Fibroblast of the aortic adventitia (primary cell): Measurements from ENCODE around the gene MAST2. TPM values are rescaled to one million over a fixed set of nuclear protein-coding genes. Genes with fewer than 3 reads are reported as not detected.

Experiments
- DNase-seq: peaks from one replicate; pipeline ENCODE4 v3.0.0-alpha.2; 2010; ENCODE audit warnings: low read depth
- H3K4me3 ChIP-seq: 2 replicates; pipeline ENCODE4 v1.5.1; 2011; ENCODE audit warnings: low read depth, mild to moderate bottlenecking, control low read depth, low read length, moderate library complexity
- total RNA-seq: library from RNA; depleted of rRNA; stranded (reverse); fragments of >200 nt; gene quantifications from 2 replicates; pipeline ENCODE4 v1.2.3, GENCODE V29; 2012; ENCODE audit warnings: low replicate concordance
- TF ChIP-seq, protein P1 (sequence below): IDR thresholded peaks from 2 replicates; pipeline ENCODE4 v1.5.1; 2011; ENCODE audit warnings: mild to moderate bottlenecking, low read length, control low read depth, inconsistent platforms; ENCODE audit not compliant: insufficient read depth

MAST2 gene
- total RNA-seq, 1 donor: 28.3 TPM

DNA sequence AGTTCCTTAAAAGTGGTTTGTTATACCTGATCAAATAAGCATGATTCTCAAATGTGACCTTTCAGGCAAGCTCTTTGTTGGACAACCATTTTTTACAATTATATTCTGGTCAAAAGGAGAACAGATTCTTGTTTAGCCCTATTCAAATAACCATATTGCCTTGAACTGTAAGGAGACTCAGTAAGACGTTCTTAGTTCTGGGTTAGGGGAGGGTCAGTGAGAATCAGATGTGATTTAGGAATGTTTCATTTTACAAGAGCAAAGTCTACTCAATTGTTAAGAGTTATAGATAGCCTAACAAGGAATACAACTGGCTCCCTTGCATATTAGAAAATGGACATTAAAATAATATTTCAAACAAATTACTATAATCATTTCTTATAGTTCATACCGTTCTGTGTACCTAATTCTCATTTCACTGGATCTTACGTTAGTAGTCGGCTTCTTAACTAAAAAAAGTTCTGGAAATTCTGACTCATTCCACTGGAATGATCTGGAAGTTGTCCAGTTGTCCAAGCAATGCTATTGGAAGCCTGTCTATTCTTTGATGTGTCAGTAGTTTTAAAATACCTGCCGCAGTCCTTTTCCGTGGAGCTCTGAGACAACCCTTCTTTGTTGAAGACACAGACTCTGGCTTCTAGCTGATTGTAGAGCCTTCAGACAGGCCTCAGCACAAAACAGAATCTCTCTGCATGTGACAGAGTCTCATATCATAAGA lies 88.8 kb downstream of the MAST2 start:
- H3K4me3 ChIP-seq: no peak overlapping the region
- peak; percentile 94 for DNase-seq
- TF ChIP-seq, protein P1, sequence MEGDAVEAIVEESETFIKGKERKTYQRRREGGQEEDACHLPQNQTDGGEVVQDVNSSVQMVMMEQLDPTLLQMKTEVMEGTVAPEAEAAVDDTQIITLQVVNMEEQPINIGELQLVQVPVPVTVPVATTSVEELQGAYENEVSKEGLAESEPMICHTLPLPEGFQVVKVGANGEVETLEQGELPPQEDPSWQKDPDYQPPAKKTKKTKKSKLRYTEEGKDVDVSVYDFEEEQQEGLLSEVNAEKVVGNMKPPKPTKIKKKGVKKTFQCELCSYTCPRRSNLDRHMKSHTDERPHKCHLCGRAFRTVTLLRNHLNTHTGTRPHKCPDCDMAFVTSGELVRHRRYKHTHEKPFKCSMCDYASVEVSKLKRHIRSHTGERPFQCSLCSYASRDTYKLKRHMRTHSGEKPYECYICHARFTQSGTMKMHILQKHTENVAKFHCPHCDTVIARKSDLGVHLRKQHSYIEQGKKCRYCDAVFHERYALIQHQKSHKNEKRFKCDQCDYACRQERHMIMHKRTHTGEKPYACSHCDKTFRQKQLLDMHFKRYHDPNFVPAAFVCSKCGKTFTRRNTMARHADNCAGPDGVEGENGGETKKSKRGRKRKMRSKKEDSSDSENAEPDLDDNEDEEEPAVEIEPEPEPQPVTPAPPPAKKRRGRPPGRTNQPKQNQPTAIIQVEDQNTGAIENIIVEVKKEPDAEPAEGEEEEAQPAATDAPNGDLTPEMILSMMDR: no peak

DNA sequence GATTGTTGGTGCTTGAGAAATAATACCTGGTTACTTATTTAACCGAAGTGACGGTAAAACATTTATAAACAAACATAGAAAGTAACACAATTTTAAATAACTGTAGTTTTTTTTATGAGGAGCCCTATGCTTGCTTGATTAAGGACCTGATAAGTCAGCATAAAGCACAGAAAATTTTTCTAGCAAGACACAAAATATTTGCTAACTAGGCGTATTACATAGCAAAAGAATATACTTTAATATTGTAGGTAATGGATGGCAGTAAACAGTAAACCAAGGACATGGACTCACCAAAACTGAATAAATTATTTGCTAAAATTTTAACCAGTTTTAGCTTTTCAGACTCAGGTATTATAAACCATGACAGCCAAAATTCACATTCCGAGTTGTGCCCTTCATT lies 90.9 kb downstream of the MAST2 start:
- TF ChIP-seq, protein P1: no peak

DNA sequence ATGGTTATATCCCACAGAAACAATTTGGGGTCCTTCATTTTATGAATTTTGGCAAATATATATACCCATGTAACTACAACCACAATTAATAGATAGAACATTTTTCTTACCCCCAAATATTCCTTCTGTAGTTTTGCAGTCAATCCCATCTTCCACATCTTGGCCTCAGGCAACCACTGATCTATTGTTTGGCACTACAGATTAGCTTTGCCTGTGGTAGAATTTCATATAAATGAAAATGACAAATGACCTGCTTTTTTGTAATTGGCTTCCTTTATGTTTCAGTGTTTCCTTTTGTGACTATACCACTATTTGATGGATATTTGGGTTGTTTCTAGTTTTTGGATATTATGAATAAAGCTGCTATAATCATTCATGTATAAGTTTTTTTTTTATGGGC lies 91.5 kb downstream of the MAST2 start:
- DNase-seq: no peak
- TF ChIP-seq, protein P1: no peak
- no peak overlapping the region for H3K4me3 ChIP-seq

More for the DNA sequence above, 90.9 kb downstream of the MAST2 start:
- no peak overlapping the region for H3K4me3 ChIP-seq
- no peak for DNase-seq

DNA sequence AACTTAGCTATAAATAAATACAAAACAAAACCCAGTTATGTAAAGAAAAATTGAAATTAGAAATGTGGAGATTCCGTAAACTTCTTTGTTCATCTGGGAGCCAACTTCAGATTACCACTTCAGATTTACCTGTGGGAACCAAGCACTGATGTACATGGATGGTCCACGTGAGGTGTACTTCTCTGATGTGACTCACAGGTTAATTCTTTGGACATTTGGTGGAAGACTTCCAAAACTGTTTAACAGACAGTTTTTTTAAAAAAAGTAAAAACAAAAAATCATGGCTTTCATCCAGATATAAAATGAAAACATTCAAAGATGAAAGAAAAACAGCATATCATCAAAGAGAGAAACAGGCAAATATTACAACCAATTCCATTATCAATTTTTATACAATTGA lies 92.0 kb downstream of the MAST2 start:
- TF ChIP-seq, protein P1: no peak
- DNase-seq: no peak

DNA sequence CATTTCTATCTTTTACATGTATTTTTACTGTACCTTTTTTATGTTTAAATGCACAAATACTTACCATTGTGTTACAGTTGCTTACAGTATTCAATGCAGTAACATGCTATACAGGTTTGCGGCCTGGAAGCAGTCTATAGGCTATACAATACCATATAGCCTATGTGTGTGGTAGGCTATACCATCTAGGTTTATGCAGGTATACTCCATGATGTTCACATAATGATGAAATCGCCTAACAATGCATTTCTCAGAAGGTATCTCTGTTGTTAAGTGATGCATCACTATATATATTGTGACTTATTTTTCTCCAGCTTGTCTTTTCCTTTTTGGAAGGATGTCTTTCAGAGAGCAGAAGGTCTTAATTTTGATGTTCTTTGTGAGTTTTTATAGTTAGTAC lies 103.5 kb downstream of the MAST2 start:
- DNase-seq: no peak
- no peak overlapping the region for H3K4me3 ChIP-seq
- TF ChIP-seq, protein P1: no peak

More for the DNA sequence above, 92.0 kb downstream of the MAST2 start:
- H3K4me3 ChIP-seq: no peak overlapping the region

DNA sequence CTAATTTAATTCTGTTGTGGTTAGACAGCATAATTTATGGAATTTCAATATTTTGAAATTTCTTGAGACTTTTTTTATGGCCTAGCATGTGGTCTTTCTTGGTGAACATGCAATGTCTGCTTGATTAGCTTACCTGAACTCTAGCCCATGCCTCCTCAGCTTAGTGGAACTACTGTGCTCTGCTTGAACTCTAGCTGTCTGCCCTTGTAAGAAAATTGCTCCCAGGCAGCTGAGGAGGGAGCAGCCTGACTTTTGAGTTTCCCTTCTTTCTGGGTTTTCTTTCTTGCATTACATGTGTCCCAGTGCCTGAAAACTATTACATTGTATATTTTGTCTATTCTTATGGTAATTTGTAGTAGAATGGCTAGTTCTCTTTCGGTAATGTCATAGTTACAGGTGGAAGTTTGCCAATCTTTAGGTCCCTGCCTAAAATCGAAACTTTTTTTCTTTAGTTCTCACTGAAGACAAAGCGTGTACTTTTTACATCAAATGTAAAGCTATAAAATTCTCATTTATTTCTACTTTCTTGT lies 105.3 kb downstream of the MAST2 start:
- no peak overlapping the region for H3K4me3 ChIP-seq
- TF ChIP-seq, protein P1: no peak
- no peak for DNase-seq
